ENCODE data around the gene GET4.

GET4 gene

GRCh38 chr7:876077-876971, at the start of gene GET4:
Gene GET4 (plus strand): TSS chr7:876554. CDS start chr7:876646, 92 bp downstream.
- peak; percentile 48 to 100 (median 97) for DNase-seq

GRCh38 chr7:828793-829561, 47.4 kb upstream of the GET4 start:
- DNase-seq = no peak

GRCh38 chr7:830069-830468, 46.3 kb upstream of the GET4 start:
- DNase-seq = no peak

GRCh38 chr7:831596-832166, 44.7 kb upstream of the GET4 start:
- peak in 1 of 58 donors; percentile 45 for DNase-seq

GRCh38 chr7:832167-832967, 44.0 kb upstream of the GET4 start, which contains the start of gene SUN1:
Gene SUN1 (plus strand): TSS chr7:832476. CDS start chr7:832525, 49 bp downstream.
- no peak for DNase-seq

- no peak for DNase-seq
These were observed 43.4 kb upstream of the GET4 start for GRCh38 chr7:832968-833424.

- peak in 2 of 58 donors; percentile 8 to 22 for DNase-seq
These were observed 42.6 kb upstream of the GET4 start for GRCh38 chr7:833601-834258.

GRCh38 chr7:834277-834676, 42.1 kb upstream of the GET4 start:
- no peak for DNase-seq

- no peak for DNase-seq
These were observed 41.3 kb upstream of the GET4 start for GRCh38 chr7:835021-835420.

- DNase-seq = peak in 1 of 58 donors; percentile 13
These were observed 40.6 kb upstream of the GET4 start for GRCh38 chr7:835485-836401.

GRCh38 chr7:836429-836828, 39.9 kb upstream of the GET4 start:
- DNase-seq = peak in 1 of 58 donors; percentile 21

- DNase-seq = no peak
These were observed 39.4 kb upstream of the GET4 start for GRCh38 chr7:837001-837400.

GRCh38 chr7:840001-840600, 36.3 kb upstream of the GET4 start:
- no peak for DNase-seq

GRCh38 chr7:841943-842342, 34.4 kb upstream of the GET4 start:
- DNase-seq = no peak

- peak in 39 of 58 donors; percentile 16 to 79 (median 47) for DNase-seq
These were observed 33.8 kb upstream of the GET4 start for GRCh38 chr7:842431-843031.

GRCh38 chr7:843230-843629, 33.1 kb upstream of the GET4 start:
- DNase-seq = no peak

- DNase-seq = no peak
These were observed 32.3 kb upstream of the GET4 start for GRCh38 chr7:844043-844442.

- no peak for DNase-seq
These were observed 31.8 kb upstream of the GET4 start for GRCh38 chr7:844514-844913.

All from anterior cingulate cortex (tissue), 58 donors.